ENCODE measurements around the gene ATP2B2. TPM values are rescaled to one million over a fixed set of nuclear protein-coding genes. Genes with fewer than 3 reads are reported as not detected.

The ATP2B2 gene
- total and polyA plus RNA-seq, 2 donors from 2014 or later = 0.19 to 0.22 TPM

DNA sequence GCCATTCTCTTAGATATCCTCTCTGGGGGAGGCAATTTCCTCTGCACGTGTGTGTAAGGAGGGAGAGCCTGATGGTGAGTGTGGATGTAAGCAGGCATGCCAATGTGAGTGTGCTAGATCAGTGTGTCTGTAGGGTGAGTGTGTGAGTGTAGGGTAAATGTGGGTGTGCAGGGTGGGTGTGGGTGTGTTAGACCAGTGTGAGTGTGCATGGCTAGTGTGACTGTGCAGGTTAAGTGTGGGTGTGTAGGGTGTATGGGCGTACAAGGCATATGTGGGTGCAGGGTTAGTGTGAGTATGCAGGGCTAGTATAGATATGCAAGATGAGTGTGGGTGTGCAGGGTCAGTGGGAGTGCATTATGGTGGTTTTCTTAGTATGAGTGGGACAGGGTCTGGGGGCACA is 48.4 kb downstream of the ATP2B2 start:
- H3K27me3 ChIP-seq (ENCODE audit: control insufficient read depth, insufficient read depth, low read length) = no peaks in the 10 kb centered on the region
- intact Hi-C loops (cut with DNase I) = no loop called here
- H3K9ac ChIP-seq (ENCODE audit: low read length in 3 of 3) = no peak overlapping the region
- no peak overlapping the region for H3K4me3 ChIP-seq (ENCODE audit: low read length in 3 of 3)
- no peaks in the 10 kb centered on the region for H3K36me3 ChIP-seq (ENCODE audit: control insufficient read depth in 2 of 3, insufficient read depth in 3 of 3, low read length in 3 of 3)
- TF ChIP-seq, protein P1, sequence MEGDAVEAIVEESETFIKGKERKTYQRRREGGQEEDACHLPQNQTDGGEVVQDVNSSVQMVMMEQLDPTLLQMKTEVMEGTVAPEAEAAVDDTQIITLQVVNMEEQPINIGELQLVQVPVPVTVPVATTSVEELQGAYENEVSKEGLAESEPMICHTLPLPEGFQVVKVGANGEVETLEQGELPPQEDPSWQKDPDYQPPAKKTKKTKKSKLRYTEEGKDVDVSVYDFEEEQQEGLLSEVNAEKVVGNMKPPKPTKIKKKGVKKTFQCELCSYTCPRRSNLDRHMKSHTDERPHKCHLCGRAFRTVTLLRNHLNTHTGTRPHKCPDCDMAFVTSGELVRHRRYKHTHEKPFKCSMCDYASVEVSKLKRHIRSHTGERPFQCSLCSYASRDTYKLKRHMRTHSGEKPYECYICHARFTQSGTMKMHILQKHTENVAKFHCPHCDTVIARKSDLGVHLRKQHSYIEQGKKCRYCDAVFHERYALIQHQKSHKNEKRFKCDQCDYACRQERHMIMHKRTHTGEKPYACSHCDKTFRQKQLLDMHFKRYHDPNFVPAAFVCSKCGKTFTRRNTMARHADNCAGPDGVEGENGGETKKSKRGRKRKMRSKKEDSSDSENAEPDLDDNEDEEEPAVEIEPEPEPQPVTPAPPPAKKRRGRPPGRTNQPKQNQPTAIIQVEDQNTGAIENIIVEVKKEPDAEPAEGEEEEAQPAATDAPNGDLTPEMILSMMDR (IDR thresholded peaks at IDR 0.05; ENCODE audit: borderline replicate concordance, extremely low read depth, insufficient read depth) = no peak
- no peak overlapping the region for H3K27ac ChIP-seq (ENCODE audit: low read depth in 2 of 2, low read length in 2 of 2)
- no peaks in the 10 kb centered on the region for H3K4me1 ChIP-seq (ENCODE audit: control insufficient read depth in 2 of 3, insufficient read depth in 2 of 3, low read depth in 1 of 3, low read length in 3 of 3)
- no peaks in the 10 kb centered on the region for H3K9me3 ChIP-seq (ENCODE audit: control insufficient read depth in 2 of 3, insufficient read depth in 1 of 3, low read length in 3 of 3)
- FAIRE-seq (no peak), DNase-seq (no peak)

DNA sequence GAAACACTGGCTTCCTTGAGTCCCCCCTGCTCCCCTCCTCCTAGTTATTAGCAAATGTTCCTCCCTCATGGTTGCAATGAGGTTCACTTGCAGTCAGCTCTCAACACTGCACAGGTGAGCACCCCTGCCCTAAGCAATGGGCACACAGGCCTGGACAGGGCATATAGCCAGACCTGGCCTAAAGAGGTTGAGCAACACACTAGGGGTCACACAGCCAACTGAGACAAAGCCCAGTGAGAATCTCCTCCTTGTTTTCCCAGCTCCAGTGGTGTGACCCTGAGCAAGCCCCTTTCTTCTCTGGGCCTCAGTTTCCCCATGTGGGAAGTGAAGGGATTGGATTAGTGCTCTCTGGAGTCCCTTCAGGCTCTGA is 49.9 kb downstream of the ATP2B2 start:
- Histone ChIP-seq H3K9me3 (ENCODE audit: control insufficient read depth in 2 of 3, insufficient read depth in 1 of 3, low read length in 3 of 3) (no peaks in the 10 kb centered on the region), H3K4me1 (ENCODE audit: control insufficient read depth in 2 of 3, insufficient read depth in 2 of 3, low read depth in 1 of 3, low read length in 3 of 3) (no peaks in the 10 kb centered on the region), H3K4me3 (ENCODE audit: low read length in 3 of 3) (no peak overlapping the region), H3K27ac (ENCODE audit: low read depth in 2 of 2, low read length in 2 of 2) (no peak overlapping the region), H3K27me3 (ENCODE audit: control insufficient read depth, insufficient read depth, low read length) (no peaks in the 10 kb centered on the region), H3K9ac (ENCODE audit: low read length in 3 of 3) (no peak overlapping the region), H3K36me3 (ENCODE audit: control insufficient read depth in 2 of 3, insufficient read depth in 3 of 3, low read length in 3 of 3) (no peaks in the 10 kb centered on the region)
- FAIRE-seq = no peak
- DNase-seq = no peak
- intact Hi-C loops (cut with DNase I) = no loop called here
- TF ChIP-seq, protein P1 (IDR thresholded peaks at IDR 0.05; ENCODE audit: borderline replicate concordance, extremely low read depth, insufficient read depth) = no peak

DNA sequence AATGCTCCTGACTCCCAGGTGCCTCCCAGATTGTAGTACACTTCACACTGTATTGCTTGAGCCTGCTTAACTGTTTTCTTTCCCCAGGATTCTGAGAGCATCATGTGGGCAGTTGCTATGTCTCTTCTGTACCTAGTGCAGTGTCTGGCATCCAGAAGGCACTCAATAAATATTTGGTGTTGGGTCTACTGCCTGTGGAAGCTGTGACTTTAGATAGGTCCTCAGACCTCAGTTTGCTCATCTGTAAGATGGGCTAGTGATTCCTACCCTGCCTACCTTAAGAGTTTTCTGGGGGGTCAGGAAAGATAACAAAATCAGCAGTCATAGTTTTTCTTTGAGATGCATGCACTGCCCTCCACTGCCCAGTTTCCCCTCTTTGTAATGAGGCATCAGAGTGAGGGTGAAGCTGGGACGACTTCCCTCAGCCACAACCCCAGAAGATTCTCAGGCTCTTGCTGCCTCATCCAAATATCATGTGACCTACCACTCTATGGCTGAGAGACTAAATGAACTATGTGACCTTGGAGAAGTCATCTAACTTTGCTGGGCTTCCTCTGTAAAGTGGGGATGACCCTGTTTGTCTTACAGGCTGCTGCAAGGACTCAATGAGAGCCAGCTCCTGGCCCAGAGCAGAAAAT is 50.4 kb downstream of the ATP2B2 start:
- Histone ChIP-seq H3K4me1 (ENCODE audit: control insufficient read depth in 2 of 3, insufficient read depth in 2 of 3, low read depth in 1 of 3, low read length in 3 of 3) (no peaks in the 10 kb centered on the region), H3K27ac (ENCODE audit: low read depth in 2 of 2, low read length in 2 of 2) (no peak overlapping the region), H3K36me3 (ENCODE audit: control insufficient read depth in 2 of 3, insufficient read depth in 3 of 3, low read length in 3 of 3) (no peaks in the 10 kb centered on the region), H3K4me3 (ENCODE audit: low read length in 3 of 3) (no peak overlapping the region), H3K9me3 (ENCODE audit: control insufficient read depth in 2 of 3, insufficient read depth in 1 of 3, low read length in 3 of 3) (no peaks in the 10 kb centered on the region), H3K9ac (ENCODE audit: low read length in 3 of 3) (no peak overlapping the region), H3K27me3 (ENCODE audit: control insufficient read depth, insufficient read depth, low read length) (no peaks in the 10 kb centered on the region)
- DNase-seq = no peak
- TF ChIP-seq, protein P1 (IDR thresholded peaks at IDR 0.05; ENCODE audit: borderline replicate concordance, extremely low read depth, insufficient read depth) = no peak
- intact Hi-C loops (cut with DNase I) = no loop called here
- FAIRE-seq = no peak

Data from kidney (tissue), 14 donors.